Neural progenitor cell (in vitro differentiated cells): Measurements from ENCODE around the gene FOXE1.

Experiments used
- CTCF ChIP-seq: fragments of 200-600 bp; sonication (generic); IDR thresholded peaks from 2 replicates; pipeline ENCODE4 v1.5.1; 2017; ENCODE audit warnings: antibody characterized with exemption, mild to moderate bottlenecking
- EZH2 ChIP-seq: fragments of 200-600 bp; sonication (generic); IDR thresholded peaks from 2 replicates; pipeline ENCODE4 v1.6.1; 2017; ENCODE audit warnings: antibody characterized with exemption, mild to moderate bottlenecking, moderate library complexity

DNA sequence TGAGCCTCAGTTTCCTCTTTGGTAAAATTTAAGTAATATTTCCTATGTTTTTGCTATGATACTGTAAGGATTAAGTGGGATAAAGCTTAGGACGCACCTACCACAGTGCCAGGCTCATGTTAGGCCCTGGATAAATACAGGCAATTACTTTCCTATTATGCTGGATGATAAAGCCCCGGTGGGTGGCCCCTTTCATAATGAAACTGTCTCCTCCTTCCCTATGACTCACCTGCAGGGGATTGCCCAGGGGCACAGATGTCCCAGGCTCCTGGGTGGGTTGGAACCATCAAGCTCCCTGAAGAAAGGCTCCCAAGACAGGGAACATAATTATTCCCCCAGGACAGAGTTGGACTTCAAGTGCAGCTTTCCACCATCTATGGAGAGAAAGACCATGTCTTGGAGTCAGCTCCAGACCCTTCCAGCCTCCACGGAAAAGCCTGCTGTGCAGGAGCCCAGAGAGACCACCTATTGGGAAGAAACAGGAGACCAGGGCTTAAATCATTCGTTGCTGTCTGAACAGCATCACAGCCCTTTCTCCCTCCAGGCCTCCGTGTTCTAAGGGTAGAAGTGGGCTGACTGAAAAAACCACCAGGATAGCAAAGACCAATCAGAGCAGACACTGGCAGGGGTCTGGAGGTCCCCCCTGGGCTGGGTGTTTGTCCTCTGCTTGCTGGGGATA, 43.2 kb upstream of the FOXE1 start:
- TF ChIP-seq EZH2 (no peak), CTCF (no peak)
